HG03066 (cell line): ENCODE results near the gene RPTOR.

Source experiments
- ATAC-seq: cut with Tn5 transposase; IDR thresholded peaks from one replicate; pipeline ENCODE4 v1.9.1; 2021; ENCODE audit warnings: low read depth; ENCODE audit not compliant: unreplicated experiment

Gene RPTOR

GRCh38 chr17:80913928-80914821, 369.5 kb downstream of the RPTOR start:
- no peak for ATAC-seq

- no peak for ATAC-seq
These were observed 371.6 kb downstream of the RPTOR start for GRCh38 chr17:80916246-80916645.

GRCh38 chr17:80917716-80918560, 373.3 kb downstream of the RPTOR start:
- no peak for ATAC-seq

- ATAC-seq: no peak
These were observed 374.1 kb downstream of the RPTOR start for GRCh38 chr17:80918731-80919130.

GRCh38 chr17:80919331-80920311, 375.0 kb downstream of the RPTOR start:
- no peak for ATAC-seq

GRCh38 chr17:80920441-80920840, 375.8 kb downstream of the RPTOR start:
- no peak for ATAC-seq

GRCh38 chr17:80921159-80921558, 376.5 kb downstream of the RPTOR start:
- ATAC-seq: no peak

GRCh38 chr17:80921741-80922579, 377.3 kb downstream of the RPTOR start:
- no peak for ATAC-seq

GRCh38 chr17:80922580-80923160, 378.0 kb downstream of the RPTOR start:
- no peak for ATAC-seq

GRCh38 chr17:80923211-80924110, 378.8 kb downstream of the RPTOR start:
- ATAC-seq: no peak

- ATAC-seq: no peak
These were observed 379.6 kb downstream of the RPTOR start for GRCh38 chr17:80924111-80924806.

GRCh38 chr17:80924807-80925610, 380.4 kb downstream of the RPTOR start:
- no peak for ATAC-seq

GRCh38 chr17:80925688-80926335, 381.2 kb downstream of the RPTOR start:
- ATAC-seq: no peak

GRCh38 chr17:80926591-80927250, 382.1 kb downstream of the RPTOR start:
- no peak for ATAC-seq

- ATAC-seq: no peak
These were observed 383.2 kb downstream of the RPTOR start for GRCh38 chr17:80927791-80928216.

GRCh38 chr17:80929449-80929848, 384.8 kb downstream of the RPTOR start:
- no peak for ATAC-seq
